GM21381 (cell line): ENCODE results near the gene F8A2.
"Not testable (repeated sequence)": the region's sequence is repeated elsewhere in the genome, so short reads cannot be mapped to it uniquely, and the experiment has no call there.

Source experiments
- ATAC-seq: cut with Tn5 transposase; IDR thresholded peaks from one replicate; pipeline ENCODE4 v1.9.1; 2021; ENCODE audit warnings: mild to moderate bottlenecking, moderate library complexity; ENCODE audit not compliant: unreplicated experiment

Gene F8A2

DNA sequence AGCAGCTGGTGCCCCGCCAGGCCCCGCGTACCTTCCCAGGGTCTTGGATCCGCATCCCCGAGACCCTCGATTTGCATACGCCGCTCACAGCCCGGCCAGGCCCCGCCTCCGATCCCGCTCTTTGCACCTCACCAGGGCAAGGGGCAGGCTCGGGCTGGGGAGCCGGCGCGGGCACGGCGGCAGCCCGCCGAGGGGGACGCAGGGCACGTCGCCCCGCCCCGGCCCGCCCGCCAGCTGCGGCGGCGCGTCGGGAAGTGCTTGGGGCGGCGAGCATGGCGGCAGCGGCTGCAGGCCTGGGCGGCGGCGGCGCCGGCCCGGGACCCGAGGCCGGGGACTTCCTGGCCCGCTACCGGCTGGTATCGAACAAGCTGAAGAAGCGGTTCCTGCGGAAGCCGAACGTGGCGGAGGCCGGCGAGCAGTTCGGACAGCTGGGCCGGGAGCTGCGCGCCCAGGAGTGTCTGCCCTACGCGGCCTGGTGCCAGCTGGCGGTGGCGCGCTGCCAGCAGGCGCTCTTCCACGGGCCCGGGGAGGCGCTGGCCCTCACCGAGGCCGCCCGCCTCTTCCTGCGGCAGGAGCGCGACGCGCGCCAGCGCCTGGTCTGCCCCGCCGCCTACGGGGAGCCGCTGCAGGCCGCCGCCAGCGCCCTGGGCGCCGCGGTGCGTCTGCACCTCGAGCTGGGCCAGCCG, at the start of gene F8A2:
Gene F8A2 (plus strand): TSS at position 253 of the 686 bp plus-strand sequence. CDS start 20 bp downstream, at position 273.
- peak; percentile 67 for ATAC-seq

DNA sequence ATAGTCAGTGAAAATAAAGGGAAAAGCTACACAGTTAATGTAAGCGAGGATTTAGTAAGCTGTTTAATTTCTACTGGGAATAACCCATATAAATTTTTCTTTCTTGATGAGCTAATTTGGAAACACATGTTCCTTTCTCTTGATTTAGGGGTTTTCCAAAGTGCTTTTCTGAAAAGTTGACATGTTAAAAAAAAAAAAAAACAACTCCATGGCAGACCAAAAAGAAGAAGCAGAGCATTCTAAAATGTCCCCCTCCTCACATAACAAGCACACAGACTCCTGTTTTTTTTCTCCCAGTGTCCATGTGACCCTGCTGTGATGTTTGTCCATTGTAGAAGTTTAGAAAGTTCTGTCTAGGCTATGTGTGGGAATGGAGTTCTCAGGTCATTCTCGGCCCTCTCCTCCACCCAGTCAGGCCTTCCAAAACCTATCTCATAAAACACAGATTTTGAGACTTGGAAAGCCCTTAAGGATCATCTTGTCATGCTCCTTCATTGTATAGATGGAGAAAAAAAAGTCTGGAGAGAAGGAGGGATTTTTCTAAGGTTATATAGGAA, 48.3 kb upstream of the F8A2 start:
- no peak for ATAC-seq

DNA sequence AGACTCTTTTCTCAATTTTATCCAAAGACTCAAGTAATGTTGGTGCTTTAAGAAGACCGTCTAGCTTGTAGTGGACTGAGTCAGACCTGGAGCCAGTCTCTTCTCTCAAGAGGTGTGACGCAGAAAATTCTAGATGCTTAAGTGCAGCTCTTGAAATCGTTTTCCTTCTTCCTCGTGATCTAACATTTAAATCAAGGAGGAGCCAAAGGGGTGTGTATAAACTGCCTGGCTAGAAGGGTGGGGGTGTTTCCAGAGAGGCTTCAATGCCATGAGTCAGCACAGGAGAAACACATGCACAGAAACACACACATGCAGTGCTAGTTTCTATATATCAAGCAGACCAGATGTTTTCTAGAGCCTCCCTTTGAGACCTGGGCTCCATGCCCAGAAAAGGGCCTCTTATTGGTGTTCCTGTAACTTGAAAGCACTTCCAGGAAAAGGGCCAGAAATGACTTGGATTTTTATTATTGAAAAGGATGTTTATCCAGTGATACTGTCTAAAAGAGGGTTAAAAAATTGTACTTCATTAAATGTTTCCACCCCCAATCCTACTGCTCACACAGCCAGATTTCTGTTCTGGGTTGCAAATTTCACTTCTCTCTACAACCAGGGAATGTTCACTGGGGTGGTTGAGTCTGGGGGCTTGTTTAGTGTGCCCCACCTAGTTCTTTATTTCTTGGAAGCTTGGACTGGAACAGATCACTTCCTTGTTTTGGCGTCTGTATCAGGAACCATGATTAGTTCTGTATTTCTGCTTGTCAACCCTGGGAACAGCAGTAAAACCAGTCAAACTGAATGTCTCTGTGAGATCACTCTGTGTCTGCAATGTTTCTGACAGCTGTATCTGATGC, 47.2 kb upstream of the F8A2 start, which contains the start of gene CLIC2:
Gene CLIC2 (minus strand): TSS at position 129 of the 851 bp plus-strand sequence. CDS start 187 bp downstream, outside the sequence.
- peak; percentile 61 for ATAC-seq

DNA sequence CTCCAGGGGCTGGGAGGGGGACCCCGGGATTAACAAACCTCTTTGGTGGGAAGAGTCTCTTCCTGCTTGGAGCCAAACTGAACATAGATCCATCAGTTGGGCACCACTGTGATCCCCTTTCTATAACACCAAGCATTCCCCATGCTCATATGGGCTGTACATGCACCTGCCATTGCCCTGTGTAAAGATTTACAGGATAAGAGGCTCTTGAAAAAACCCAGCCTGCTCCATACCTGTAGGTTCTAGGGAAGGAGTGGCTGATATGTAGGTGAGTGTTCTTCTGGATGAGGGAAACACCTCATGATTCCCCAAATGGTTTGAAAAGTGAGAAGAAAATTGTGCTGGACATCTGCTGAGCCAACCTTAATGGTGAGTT, 46.6 kb upstream of the F8A2 start:
- ATAC-seq, result not testable (repeated sequence)

DNA sequence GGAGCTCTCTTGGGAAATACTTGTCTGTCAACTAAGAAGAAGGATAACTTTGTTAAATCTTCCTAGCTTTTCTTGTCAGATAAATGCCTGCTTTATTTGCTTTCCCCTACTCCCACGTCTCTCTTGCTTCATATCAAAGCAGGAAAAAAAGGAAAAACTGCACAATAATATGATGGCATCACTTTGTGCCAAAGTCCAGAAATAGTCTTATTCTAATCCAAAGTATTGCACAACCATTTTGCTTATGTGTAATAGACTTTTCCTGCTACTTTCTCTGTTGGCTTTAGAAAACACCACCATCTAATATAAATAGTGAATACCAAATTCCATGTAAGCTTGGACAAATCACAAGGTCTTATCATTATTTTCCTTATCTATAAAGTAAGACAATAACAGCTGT, 36.2 kb upstream of the F8A2 start:
- ATAC-seq, result not testable (repeated sequence)

DNA sequence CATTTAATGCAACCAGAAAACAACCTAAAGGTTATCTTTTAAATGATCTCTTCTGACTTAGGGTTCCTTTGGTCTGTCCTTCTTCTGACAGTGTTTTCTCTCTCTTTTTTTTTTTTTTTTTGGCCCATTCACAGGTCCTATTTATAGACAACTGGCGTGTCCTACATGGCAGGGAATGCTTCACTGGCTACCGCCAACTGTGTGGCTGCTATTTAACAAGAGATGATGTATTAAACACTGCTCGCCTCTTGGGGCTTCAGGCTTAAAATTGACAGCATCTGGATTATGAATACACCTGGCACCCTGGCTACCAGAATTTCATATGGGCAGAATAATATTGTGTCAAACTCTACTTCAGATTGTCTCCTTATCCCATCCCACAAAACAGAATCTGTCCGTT, 32.4 kb upstream of the F8A2 start:
- not testable (repeated sequence) for ATAC-seq

DNA sequence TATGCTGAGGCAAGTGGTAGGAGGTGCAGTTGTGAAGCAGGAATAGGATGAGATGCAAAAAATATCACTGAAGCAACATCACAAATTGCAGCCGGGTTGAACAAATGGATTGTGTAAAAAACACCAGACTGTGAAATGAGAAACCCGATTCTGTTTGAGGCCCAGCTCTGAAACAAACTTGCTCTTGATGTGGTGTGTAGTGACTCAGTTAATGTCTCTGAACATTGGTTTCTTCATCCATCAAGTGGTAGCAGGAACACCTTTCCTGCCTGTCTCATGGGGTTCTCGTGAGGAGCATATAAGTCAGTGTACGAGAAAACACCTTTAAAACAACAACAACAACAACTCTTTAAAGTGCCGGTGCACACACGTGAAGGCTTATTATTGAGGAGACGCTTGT, 18.2 kb upstream of the F8A2 start:
- ATAC-seq, result not testable (repeated sequence)

DNA sequence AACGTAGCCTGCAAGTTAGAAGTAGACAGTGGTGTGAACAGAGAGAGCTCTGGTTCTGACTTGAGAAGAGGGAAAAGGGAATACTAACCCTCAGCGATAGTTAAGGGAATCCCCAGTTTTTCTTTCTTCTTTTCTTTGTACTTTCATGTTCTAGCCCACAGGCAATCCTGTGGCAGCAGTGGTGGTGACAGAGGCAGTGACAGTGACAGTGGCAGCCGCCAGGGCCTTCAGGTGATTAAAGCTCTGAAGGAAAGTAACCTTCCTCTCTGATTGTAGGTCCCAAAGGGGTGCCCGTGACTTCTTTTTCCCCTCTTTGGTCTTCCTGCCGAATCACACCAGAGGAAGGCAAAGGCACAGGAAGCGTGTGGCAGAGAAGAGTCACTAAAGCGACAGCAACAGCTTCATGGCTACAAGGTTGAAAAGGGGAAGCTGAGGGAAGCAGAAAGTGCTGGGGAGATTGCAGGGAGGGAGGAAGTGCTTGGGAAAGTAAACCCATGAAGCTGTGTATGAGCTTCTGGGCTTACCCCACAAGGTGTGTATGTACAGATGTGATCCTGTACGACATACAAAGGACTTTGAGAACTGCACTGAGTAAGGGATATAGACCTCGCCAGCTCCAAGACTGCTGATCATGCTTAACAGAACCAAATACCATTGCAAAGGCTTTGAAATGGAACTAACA, 8.0 kb upstream of the F8A2 start:
- peak; percentile 65 for ATAC-seq

DNA sequence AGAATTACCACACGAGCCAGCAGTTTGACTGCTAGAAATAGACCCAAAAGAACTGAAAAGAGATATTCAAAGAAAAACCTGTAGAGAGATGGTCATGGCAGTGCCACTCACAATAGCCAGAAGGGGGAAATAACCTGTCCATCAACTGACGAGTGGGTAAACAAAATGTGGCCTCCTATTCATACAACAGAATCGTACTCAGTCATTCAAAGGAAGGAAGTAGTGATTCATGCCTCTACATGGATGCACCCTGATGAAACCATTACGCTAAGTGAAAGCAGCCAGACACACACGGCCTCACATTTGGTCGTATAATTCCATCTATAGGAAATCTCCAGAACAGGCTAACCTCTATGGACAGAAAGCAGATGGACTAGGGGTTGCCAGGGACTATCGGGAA, 2.1 kb upstream of the F8A2 start:
- ATAC-seq, result not testable (repeated sequence)

DNA sequence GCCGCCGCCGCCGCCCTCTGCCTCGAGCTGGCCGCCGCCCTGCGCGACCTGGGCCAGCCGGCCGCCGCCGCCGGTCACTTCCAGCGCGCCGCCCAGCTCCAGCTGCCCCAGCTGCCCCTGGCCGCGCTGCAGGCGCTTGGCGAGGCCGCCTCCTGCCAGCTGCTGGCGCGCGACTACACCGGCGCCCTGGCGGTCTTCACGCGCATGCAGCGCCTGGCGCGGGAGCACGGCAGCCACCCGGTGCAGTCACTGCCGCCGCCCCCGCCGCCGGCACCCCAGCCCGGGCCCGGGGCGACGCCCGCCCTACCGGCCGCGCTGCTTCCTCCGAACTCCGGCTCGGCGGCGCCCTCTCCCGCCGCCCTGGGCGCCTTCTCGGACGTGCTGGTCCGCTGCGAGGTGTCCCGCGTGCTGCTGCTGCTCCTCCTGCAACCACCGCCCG, 653 bp downstream of the F8A2 start:
- peak; percentile 48 for ATAC-seq

DNA sequence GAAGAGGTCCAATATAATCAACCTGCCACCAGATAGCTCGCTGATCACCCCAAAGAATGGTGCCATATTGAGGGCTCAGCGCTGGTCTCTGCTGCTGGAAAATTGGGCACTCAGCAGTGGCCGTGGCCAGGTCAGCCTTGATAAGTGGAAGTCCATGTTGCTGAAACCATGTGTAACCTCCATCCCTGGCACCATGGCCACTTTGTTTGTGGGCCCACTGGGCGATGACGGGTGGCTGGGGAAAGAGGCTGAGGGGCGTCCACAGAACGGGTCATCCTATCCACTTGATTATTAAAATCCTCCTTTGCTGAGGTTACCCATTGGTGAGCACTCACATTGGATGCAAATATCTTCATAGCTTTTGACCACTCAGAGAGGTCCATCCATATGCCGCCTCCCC, 7.7 kb downstream of the F8A2 start:
- no peak for ATAC-seq

DNA sequence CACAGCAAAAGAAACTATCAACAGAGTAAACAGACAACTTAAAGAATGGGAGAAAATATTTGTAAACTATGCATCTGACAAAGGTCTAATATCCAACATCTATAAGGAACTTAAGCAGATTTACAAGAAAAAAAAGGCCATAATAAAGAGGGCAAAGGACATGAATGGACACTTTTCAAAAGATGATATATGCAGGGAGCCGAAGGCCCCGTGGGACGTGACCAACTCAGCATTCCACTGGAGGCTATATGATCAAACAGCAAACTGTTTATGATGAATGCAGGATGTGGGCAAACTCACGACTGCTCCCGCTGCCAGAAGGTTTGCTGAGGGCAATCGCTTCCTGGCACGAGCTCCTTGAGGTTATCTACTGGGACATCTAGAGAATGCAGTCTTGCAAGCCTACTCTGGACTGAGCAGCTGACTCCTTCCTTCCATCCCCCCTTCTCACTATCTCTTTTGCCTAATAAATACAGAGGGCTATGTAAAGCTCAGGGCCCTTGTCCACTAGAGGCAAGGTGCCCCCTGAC, 12.9 kb downstream of the F8A2 start:
- not testable (repeated sequence) for ATAC-seq

DNA sequence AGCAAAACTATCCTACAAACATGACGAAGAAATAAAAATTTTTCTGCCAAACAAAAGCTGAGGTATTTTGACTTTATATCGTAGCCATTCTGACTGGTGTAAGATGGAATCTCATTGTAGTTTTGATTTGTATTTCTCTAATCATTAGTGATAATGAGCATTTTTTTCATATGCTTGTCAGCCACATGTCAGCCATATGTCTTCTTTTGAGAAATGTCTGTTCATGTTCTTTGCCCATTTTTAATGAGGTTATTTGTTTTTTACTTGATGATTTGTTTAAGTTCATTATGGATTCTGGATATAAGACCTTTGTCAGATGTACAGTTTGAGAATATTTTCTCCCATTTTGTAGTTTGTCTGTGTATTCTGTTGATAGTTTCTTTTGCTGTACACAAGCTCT, 24.5 kb downstream of the F8A2 start:
- ATAC-seq, result no peak

DNA sequence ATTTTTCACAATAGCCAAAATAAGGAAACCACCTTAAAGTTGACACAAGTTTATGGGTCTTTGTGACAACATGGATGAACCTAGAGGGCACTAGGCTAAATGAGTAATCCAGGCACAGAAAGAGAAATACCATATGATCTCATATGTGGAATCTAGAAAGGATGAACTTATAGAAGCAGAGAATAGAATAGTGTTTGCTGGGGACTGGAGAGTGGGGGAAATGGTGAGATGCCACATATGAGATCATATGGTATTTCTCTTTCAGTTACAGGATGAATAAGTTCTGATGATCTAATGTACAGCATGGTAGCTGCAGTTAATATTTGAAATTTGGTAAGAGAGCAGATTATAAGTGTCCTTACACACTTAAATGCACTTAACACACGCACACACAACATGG, 35.9 kb downstream of the F8A2 start:
- no peak for ATAC-seq
